Cardiac fibroblast (primary cell): Measurements from ENCODE around the gene IPMK.
A peak's percentile ranks its signal among the peaks of the same experiment; 100 is the strongest.
"Not testable (repeated sequence)": the region's sequence is repeated elsewhere in the genome, so short reads cannot be mapped to it uniquely, and the experiment has no call there.

ENCODE experiments used
- DNase-seq, 2 donors: peaks; one replicate each; pipeline versions ENCODE4 v3.0.0 to v3.0.0-alpha.2; 2010; ENCODE audit warnings: low read depth in 2 of 2
- H3K4me3 ChIP-seq, 2 donors: replicated peaks in 1 of 2; 1 replicate in 1 of 2; 2 replicates in 1 of 2; pipeline ENCODE4 v1.5.1; 2011; ENCODE audit warnings: low read depth in 2 of 2, low read length in 2 of 2, mild to moderate bottlenecking in 2 of 2, moderate library complexity in 1 of 2
- CTCF ChIP-seq: IDR thresholded peaks from one replicate; pipeline ENCODE4 v1.5.1; 2011; ENCODE audit warnings: low read depth, mild to moderate bottlenecking, low read length, inconsistent platforms

The IPMK gene

DNA sequence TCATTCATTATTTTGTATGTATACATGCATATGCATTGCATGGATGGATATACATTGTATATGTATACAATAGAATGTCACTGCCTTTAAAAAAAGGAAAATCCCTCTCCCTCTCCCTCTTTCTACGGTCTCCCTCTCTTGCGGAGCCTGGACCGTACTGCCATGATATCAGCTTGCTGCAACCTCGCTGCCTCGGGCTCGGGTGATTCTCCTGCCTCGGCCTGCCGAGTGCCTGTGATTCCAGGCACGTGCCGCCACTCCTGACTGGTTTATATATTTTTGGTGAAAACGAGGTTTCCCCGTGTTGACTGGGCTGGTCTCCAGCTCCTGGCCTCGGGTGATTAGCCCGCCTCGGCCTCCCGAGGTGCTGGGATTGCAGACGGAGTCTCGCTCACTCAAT, 24.4 kb downstream of the IPMK start:
- no peak overlapping the region for H3K4me3 ChIP-seq
- no peak for DNase-seq
- no peak for TF ChIP-seq CTCF

DNA sequence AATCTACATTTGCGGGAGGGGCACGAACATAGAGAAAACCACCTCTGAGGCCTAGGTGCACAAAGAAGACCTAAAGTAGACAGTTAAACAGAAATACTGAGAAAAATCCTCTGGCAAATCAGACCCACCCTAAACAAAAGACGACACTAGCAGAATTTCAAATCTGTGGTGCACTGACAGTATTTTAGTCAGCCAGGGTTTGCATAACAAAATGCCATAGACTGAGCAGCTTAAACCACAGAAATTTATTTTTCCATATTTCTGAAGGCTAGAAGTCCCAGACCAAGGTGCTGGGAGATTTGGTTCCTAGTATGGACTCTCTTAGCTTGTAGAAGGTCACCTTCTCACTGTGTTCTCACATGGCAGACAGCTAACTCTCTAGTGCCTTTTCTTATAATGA, 26.3 kb downstream of the IPMK start:
- DNase-seq = peak; percentile 32 to 61
- TF ChIP-seq CTCF = no peak
- no peak overlapping the region for H3K4me3 ChIP-seq

DNA sequence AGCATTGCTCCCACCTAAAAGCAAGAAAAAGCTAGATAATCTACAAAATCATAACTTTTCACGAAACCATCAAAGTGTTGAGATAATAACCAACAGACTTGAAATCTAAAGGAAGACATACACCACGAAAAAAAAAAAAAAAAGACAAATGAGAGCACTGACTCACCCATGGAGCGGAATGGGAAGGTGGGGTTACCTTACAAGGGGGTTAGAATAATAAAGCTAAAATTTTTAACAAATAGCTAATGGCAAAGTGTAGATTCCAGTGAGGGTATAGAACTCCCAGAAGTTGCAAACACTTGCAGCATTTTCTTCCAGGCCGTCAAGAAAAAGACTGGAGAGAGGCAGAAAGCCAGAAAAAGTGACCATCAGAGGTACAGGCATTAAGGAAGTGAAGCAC, 27.2 kb downstream of the IPMK start:
- no peak for TF ChIP-seq CTCF
- H3K4me3 ChIP-seq = no peak overlapping the region
- DNase-seq = peak in 1 of 2 donors; percentile 69

DNA sequence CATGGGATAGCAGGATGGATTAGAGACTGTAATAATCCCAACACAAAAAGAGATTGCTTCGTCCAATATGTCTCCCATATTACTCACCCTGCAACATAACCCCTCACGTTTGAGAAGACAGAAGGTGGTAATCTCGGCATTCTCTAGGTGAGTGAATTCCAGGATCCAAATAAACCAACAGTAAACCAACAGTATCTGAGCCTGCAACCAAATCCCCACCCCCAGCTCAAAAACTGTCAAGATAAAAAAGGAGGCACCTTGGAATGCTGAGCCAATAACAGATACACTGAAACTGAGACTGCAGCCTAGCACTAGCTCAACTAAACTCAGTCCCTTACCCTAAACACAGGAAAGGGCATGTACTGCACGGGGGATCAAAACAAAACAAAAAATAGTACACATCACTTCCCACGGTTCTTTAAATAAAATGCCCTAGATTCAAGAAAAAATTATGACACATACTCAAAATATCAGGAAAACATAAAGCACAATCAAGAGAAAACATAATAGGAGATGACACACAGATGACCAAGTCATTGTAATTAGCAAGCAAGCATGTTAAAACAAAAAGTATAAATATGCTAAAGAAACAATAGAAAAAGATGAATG, 28.0 kb downstream of the IPMK start:
- no peak for TF ChIP-seq CTCF
- peak; percentile 28 to 82 for DNase-seq
- peak overlapping the region in 1 of 2 donors; percentile 2 for H3K4me3 ChIP-seq

GRCh38 chr10:58237014-58237834, 30.5 kb downstream of the IPMK start:
- TF ChIP-seq CTCF = no peak
- no peak overlapping the region for H3K4me3 ChIP-seq
- DNase-seq = peak; percentile 90 to 96

GRCh38 chr10:58229856-58230255, 37.8 kb downstream of the IPMK start:
- DNase-seq, H3K4me3 ChIP-seq: not testable (repeated sequence)

- no peak overlapping the region for H3K4me3 ChIP-seq
- no peak for DNase-seq
- no peak for TF ChIP-seq CTCF
Observed at GRCh38 chr10:58225654-58226053, 42.0 kb downstream of the IPMK start.
